GM15510 (cell line): ENCODE measurements around the gene CLCN3.

Experiments used
- POLR2A ChIP-seq: IDR thresholded peaks from 3 replicates; pipeline ENCODE4 v1.6.1; 2011; ENCODE audit warnings: borderline replicate concordance; ENCODE audit not compliant: insufficient read length; ENCODE audit errors: extremely low read depth

Gene CLCN3

DNA sequence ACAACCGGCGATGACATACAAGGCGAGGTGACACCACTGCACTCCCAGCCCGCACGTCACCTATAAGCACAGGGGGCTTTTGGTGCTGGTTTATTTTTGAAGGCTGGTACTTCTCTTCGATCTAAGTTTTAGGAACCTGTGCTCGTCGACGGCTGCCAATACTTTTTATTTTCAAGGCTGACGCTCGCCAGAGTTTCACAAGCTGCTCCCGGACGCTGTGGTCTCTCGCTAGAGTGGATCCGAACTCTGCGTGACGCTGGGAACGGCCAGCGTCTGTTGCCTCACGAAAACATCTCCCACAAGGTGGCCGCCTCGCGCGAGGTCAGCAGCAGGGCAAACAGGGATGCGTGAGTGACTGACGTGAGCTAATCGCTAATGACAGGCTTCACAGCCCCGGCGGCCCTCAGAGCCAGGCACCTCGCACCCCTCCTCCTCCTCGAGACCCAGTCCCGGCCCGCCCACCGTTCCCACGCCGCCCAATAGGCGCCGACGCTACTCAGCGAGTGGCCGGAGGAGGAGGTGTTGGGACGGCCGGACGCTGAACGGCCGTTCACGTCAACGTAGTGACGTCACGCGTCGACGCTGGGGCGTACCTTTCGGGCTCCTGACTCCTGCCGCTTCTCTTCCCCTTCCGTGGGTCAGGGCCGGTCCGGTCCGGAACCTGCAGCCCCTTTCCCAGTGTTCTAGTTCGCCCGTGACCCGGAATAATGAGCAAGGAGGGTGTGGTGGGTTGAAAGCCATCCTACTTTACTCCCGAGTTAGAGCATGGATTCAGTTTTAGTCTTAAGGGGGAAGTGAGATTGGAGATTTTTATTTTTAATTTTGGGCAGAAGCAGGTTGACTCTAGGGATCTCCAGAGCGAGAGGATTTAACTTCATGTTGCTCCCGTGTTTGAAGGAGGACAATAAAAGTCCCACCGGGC is at the start of gene CLCN3:
Gene CLCN3 (plus strand): TSS at position 621 of the 922 bp plus-strand sequence. CDS start 15,351 bp downstream, outside the sequence.
- peak; percentile 89 for TF ChIP-seq POLR2A

DNA sequence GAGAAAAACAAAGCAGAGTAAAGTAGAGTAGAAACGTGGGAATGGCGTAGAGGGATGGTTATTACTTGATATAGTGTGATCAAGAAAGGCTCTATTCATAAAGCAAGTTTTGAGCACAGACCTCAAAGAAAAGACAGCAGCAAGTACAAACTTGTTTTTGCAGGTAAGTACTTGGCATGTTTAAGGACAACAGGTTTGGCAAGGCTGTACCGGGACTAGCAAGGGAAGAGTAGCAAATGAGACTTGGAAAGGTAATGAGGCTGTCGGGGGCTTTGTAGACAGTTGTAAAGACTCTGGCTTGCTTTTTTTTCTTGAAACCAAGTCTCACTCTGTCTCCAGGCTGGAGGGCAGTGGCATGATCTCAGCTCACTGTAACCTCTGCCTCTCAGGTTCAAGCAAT is 48.9 kb upstream of the CLCN3 start:
- no peak for TF ChIP-seq POLR2A

GRCh38 chr4:169573889-169574288 is 46.5 kb upstream of the CLCN3 start:
- no peak for TF ChIP-seq POLR2A

- TF ChIP-seq POLR2A: no peak
Measured at GRCh38 chr4:169582203-169582602, 38.2 kb upstream of the CLCN3 start.

DNA sequence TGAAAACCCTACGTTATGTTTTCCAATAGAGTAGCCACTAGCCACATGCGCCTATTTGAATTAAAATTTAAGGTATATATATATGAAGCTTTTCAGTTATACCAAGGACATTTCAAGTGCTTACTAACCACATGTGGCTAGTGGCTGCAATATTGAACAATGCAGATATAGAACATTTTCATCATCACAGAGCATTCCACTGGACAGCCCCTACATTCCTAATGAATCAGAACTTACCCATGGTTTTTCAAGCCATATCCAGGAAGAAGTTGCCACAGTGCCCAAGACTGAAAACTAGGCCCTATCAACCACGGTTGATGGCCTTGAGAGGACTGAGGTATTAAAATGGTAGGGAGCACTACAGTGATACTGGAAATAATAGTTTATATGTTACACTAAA is 37.7 kb upstream of the CLCN3 start:
- no peak for TF ChIP-seq POLR2A

DNA sequence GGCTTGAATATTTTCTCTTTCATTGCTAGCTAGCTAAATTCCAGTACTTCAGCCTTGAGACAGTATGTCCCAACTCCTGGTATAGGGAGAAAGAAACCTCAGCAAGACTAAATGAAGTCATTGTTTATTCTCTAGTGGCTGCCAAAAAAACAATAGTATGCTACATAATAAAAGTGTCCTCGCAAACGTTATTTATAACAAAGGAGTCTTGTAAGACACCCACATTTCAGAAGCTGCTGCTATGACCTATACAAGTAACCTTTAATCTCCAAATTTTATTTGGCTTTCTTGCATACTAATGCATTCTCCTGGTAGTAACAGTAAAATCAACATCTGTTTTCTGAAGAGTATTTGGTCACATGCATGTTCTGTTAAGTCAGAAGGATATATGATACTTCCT is 36.8 kb upstream of the CLCN3 start:
- no peak for TF ChIP-seq POLR2A

- no peak for TF ChIP-seq POLR2A
Measured at GRCh38 chr4:169593050-169593560, 27.3 kb upstream of the CLCN3 start.

DNA sequence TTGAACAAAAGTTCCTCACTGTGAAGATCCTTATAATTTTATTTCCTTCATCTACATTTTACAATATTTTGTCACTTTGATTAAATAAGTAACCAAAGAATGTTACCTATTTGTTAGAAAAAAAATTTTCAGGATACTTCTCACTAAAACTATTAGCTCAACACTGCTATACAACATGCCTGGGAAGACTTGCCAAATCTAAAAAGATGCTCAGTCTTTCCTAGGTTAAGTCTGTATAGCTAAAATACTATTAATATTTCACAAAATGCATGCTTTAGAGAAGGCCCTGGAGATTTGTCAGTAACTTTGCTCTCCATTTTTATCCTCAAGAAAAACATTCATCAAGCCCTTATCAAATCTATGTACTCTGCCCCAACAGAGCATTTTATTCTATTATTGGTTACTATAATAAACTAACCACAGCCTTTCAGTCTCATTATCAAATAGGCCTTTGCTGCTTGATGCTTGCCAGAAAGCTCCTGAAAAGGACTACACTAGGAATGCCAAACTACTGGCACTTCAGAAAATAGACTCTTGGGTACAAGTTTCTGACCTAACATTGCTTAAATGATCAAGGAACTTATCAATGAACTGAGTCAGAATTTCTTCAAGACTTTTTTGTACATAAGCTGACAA is 25.7 kb upstream of the CLCN3 start:
- no peak for TF ChIP-seq POLR2A

DNA sequence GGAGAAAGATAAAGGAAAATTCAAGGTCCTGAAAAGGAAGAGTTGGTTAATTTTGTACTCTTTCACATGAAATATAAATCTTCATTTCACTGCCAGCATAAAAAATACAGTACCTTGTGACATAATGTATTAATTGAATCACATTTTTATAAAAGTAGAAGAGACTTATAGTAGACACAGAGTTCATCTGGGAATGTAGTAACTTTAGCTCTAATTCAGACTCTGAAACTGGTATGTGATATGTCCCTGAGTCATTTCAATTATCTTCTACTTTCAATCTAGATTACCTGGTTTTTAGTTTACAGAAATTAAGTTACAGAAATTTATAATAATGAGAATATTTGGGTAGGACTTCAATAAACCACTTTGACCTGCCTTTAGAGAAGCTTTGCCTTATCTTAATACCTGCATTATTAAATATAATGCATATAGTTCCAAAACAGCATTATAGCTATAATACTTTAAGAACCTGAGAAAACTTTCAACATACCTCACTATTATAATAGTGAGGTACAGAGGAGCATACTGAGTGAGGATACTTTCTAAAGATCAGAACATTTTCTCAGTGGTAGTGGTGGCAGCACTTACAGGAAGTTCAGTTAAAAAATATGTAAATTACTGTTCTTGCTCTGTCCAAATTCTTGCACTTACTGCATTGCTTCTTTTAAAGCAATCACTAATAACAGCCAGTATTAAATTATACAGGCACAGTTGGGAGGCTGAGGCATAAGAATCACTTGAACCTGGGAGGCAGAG is 19.2 kb upstream of the CLCN3 start:
- TF ChIP-seq POLR2A: no peak

DNA sequence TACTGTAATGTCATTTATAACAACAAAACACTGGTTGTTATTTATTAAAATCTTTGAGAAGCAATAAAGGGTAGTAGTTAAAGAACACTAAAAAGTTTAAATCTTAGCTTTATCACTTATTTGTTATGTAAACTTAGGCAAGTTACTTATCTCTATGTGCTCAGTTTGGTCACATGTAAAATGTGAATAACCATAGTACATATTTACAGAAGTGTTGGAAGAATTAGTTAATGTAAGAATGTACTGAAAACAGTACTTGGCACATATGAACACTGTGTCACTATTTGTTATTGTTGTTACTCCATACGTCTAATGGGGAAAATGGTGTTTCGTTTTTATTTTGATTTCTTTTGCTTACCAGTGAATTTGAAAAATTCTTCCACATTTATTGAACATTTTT is 17.1 kb upstream of the CLCN3 start:
- no peak for TF ChIP-seq POLR2A

GRCh38 chr4:169604131-169604900 is 16.1 kb upstream of the CLCN3 start:
- no peak for TF ChIP-seq POLR2A

DNA sequence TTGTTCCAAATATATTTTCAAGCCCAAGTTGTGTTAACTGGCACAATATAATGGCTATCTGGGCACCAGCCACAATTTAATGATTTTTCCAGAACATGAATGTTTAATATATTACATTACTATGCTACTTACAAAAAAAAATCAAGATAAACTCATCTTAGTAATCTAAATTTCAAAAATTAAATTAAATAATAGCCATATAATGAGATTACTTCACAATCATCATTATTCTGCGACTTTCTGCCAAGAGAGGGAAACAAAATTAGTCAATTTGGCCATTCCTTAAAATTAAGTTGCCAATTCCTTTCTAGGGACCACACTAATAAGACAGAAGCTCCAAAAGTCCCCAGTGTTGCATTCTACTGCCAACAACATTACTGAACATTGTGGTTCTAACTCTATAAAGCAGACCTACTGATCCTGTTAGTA is 15.5 kb upstream of the CLCN3 start:
- no peak for TF ChIP-seq POLR2A

GRCh38 chr4:169611157-169611556 is 9.2 kb upstream of the CLCN3 start:
- TF ChIP-seq POLR2A: no peak
